B cell (primary cell): ENCODE results near the gene GOLGA6L25. TPM values are rescaled to one million over a fixed set of nuclear protein-coding genes. Genes with fewer than 3 reads are reported as not detected.
"Not testable (repeated sequence)": the region's sequence is repeated elsewhere in the genome, so short reads cannot be mapped to it uniquely, and the experiment has no call there.

ENCODE experiments used
- ATAC-seq: fragments of 200-7000 bp; cut with Tn5 transposase; one replicate; pipeline ENCODE4 v1.10.0; 2021; ENCODE audit warnings: low read depth, mild to moderate bottlenecking, moderate number of reproducible peaks, moderate library complexity
- CTCF ChIA-PET: fragments of 350-600 bp; sonication (Branson Sonifier 250); formaldehyde crosslinking; loops from one replicate; lab custom pipeline; 2021; ENCODE audit warnings: antibody characterized with exemption, inconsistent platforms; lab: Charles Lee
- POLR2A ChIA-PET: fragments of 350-600 bp; sonication (Branson Sonifier 250); formaldehyde crosslinking; loops from one replicate; lab custom pipeline; 2021; ENCODE audit warnings: antibody characterized with exemption; lab: Charles Lee
- DNase-seq: peaks from one replicate; pipeline ENCODE4 v3.0.0; 2013
- H2AFZ ChIP-seq: 2 replicates; pipeline ENCODE4 v1.6.1; 2012; ENCODE audit warnings: mild to moderate bottlenecking, low read depth, low read length; ENCODE audit not compliant: insufficient read depth, poor library complexity, severe bottlenecking
- H3K27ac ChIP-seq, 2 donors: 1 replicate in 1 of 2; 2 replicates in 1 of 2; pipeline ENCODE4 v1.5.1; 2012 to 2013; ENCODE audit warnings: low read length in 2 of 2, mild to moderate bottlenecking in 2 of 2, moderate library complexity in 1 of 2
- H3K27me3 ChIP-seq, 4 experiments: fragments of 200-600 bp in 1 of 4; sonication (generic) in 1 of 4; replicated peaks in 1 of 4; 1 replicate in 2 of 4; 2 replicates in 2 of 4; pipeline versions ENCODE4 v1.6.1 to v1.7.0; 2013 to 2016; ENCODE audit warnings: low read length in 3 of 4, mild to moderate bottlenecking in 2 of 4, mixed read lengths in 1 of 4, moderate library complexity in 1 of 4; ENCODE audit not compliant: insufficient read depth in 4 of 4, control insufficient read depth in 3 of 4; ENCODE audit errors: control extremely low read depth in 1 of 4
- H3K36me3 ChIP-seq, 2 experiments: replicated peaks in 1 of 2; 1 replicate in 1 of 2; 2 replicates in 1 of 2; pipeline versions ENCODE4 v1.6.1 to v1.7.1; 2013; ENCODE audit warnings: low read length in 1 of 2; ENCODE audit not compliant: insufficient read depth in 2 of 2, control insufficient read depth in 1 of 2; ENCODE audit errors: control extremely low read depth in 1 of 2, extremely low read depth in 1 of 2
- H3K4me1 ChIP-seq, 2 donors: fragments of 200-600 bp in 1 of 2; sonication (generic) in 1 of 2; 1 replicate in 1 of 2; 2 replicates in 1 of 2; pipeline versions ENCODE4 v1.5.1 to v1.6.1; 2013 to 2017; ENCODE audit warnings: low read length in 2 of 2; ENCODE audit not compliant: control insufficient read depth in 2 of 2, insufficient read depth in 2 of 2
- H3K4me2 ChIP-seq: replicated peaks from 2 replicates; pipeline ENCODE3; 2012; ENCODE audit warnings: mild to moderate bottlenecking, low read depth, low read length; ENCODE audit not compliant: poor library complexity, severe bottlenecking
- H3K4me3 ChIP-seq, 5 experiments: fragments of 200-600 bp in 1 of 5; sonication (generic) in 1 of 5; 1 replicate in 3 of 5; 2 replicates in 2 of 5; pipeline versions ENCODE4 v1.5.1 to v1.7.0; 2011 to 2016; ENCODE audit warnings: low read length in 4 of 5, mild to moderate bottlenecking in 4 of 5, low read depth in 2 of 5, control low read depth in 1 of 5, moderate library complexity in 1 of 5; ENCODE audit not compliant: insufficient read depth in 1 of 5; ENCODE audit errors: control extremely low read depth in 1 of 5, extremely low read depth in 1 of 5
- H3K79me2 ChIP-seq: fragments of 200-600 bp; sonication (generic); one replicate; pipeline ENCODE4 v1.6.0; 2016; ENCODE audit warnings: low read length; ENCODE audit not compliant: control insufficient read depth, insufficient read depth
- H3K9ac ChIP-seq: fragments of 200-600 bp; sonication (generic); 2 replicates; pipeline ENCODE4 v1.6.1; 2017; ENCODE audit warnings: mild to moderate bottlenecking, low read length, moderate library complexity
- H3K9me3 ChIP-seq, 3 donors: one replicate each; pipeline versions ENCODE4 v1.6.1 to v1.7.1; 2013; ENCODE audit warnings: low read length in 2 of 3; ENCODE audit not compliant: control insufficient read depth in 2 of 3, insufficient read depth in 1 of 3; ENCODE audit errors: control extremely low read depth in 1 of 3
- H4K20me1 ChIP-seq: 2 replicates; pipeline ENCODE4 v1.6.0; 2012; ENCODE audit warnings: mild to moderate bottlenecking, low read length; ENCODE audit not compliant: insufficient read depth, control insufficient read depth, poor library complexity, severe bottlenecking
- H3K27ac Mint-ChIP-seq: one replicate; pipeline ENCODE4 v1.8.0; 2021; ENCODE audit warnings: mixed read lengths
- H3K27me3 Mint-ChIP-seq: one replicate; pipeline ENCODE4 v1.8.0; 2021; ENCODE audit warnings: mixed read lengths
- H3K4me1 Mint-ChIP-seq: one replicate; pipeline ENCODE4 v1.8.0; 2021; ENCODE audit warnings: mixed read lengths
- H3K4me3 Mint-ChIP-seq: one replicate; pipeline ENCODE4 v1.8.0; 2021; ENCODE audit warnings: mixed read lengths
- H3K9me3 Mint-ChIP-seq: one replicate; pipeline ENCODE4 v1.8.0; 2022; ENCODE audit warnings: mixed read lengths; ENCODE audit not compliant: insufficient read depth
- WGBS: methylation state at CpG from one replicate; pipeline ENCODE4 v1.1.5; 2013; ENCODE audit warnings: missing lambda C conversion rate; ENCODE audit not compliant: insufficient coverage; 5-methylcytosine and 5-hydroxymethylcytosine counted together
- intact Hi-C: fragments of 100-400 bp; cut with micrococcal nuclease; formaldehyde crosslinking; loops from one replicate; pipeline ENCODE4 v1.10.0; 2022
- polyA minus RNA-seq: library from RNA; depleted of rRNA, polyadenylated mRNA; stranded (reverse); fragments of >200 nt; gene quantifications from 2 replicates; pipeline ENCODE4 v1.2.3, GENCODE V29; 2012
- polyA plus RNA-seq: library from polyadenylated mRNA; depleted of rRNA; stranded (reverse); fragments of >200 nt; gene quantifications from 2 replicates; pipeline ENCODE4 v1.2.3, GENCODE V29; 2012
- total RNA-seq, 2 donors: library from RNA; stranded (reverse); fragments of 120-200 nt in 1 of 2; gene quantifications; 1 replicate in 1 of 2; 2 replicates in 1 of 2; pipeline versions ENCODE4 v1.2.3 to v1.2.4, GENCODE V29; 2013 to 2022

Gene GOLGA6L25
- total RNA-seq: not detected in 2 replicates
- total RNA-seq (2013): not detected
- polyA plus RNA-seq: not detected in 2 replicates
- not detected in 2 replicates for polyA minus RNA-seq

DNA sequence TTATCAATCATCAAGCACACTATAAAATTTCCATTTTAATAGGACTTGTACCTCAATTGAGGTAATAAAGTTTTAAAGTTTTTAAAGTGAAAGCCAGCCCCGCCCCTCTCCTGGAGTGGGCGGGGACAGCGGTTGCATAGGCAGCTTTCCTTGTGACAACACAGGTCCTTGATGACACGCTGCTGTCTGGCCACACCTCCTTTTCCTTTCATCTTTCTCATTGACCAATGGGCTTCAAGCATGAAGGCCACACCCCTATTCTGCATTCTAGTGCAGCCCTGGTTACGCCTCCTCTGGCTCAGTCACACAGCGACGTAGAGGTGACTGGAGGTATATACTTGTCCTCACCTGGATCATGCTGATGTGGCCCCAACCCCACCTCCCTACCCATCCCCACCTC lies at the start of gene GOLGA6L25:
GOLGA6L25 (plus strand) TSS at position 301 of the 400 bp plus-strand sequence; CDS start at position 362, 61 bp downstream.
- H4K20me1 ChIP-seq, CTCF ChIA-PET, H3K9me3 Mint-ChIP-seq, H3K79me2 ChIP-seq, H3K27ac ChIP-seq, H3K27ac Mint-ChIP-seq, H3K27me3 ChIP-seq, H2AFZ ChIP-seq, ATAC-seq, H3K4me1 ChIP-seq, H3K9ac ChIP-seq, DNase-seq, POLR2A ChIA-PET, intact Hi-C loops, H3K4me3 Mint-ChIP-seq, H3K4me3 ChIP-seq, H3K9me3 ChIP-seq, H3K4me1 Mint-ChIP-seq, H3K36me3 ChIP-seq, H3K4me2 ChIP-seq, H3K27me3 Mint-ChIP-seq: not testable (repeated sequence)
- WGBS: no CpG with 5 or more reads among the region's 7 CpGs

DNA sequence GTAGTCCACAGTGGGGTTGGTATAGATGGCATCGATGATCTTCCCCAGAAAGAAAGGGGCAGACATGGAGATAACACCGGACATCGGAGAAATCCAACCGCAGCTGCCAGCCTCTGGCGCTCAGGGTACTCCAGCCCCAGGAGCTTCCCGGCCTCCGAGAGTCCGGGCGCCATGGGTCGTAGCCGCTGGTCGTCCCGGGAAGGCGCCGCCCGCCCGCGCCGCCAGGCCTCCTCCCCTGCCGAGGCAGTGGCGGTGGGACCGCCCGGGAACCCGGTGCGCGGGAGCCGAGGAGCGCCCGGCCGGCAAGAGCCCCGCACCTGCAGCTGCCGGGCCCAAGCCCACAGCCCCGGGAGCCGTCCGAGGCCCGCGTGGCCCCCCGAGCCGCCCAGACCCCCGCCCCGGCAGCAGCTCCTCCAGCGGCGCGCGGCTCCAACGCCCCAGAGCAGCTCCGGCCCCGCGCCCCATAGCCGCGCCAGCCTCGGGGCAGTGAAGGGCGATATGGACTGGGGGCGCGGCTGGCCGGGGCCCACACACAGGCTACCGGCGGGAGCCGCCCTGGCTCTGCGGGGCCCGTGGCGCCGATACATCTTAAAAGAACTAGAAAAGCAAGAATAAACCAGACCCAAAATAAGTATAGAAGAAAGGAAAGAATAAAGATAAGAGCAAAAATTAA lies 45.0 kb upstream of the GOLGA6L25 start:
- H3K4me1 ChIP-seq, H3K27ac Mint-ChIP-seq, H3K9ac ChIP-seq, CTCF ChIA-PET, H3K4me3 ChIP-seq, intact Hi-C loops, H3K27me3 ChIP-seq, H3K4me1 Mint-ChIP-seq, H3K4me2 ChIP-seq, H4K20me1 ChIP-seq, DNase-seq, H3K4me3 Mint-ChIP-seq, H3K9me3 Mint-ChIP-seq, H2AFZ ChIP-seq, ATAC-seq, H3K27ac ChIP-seq, POLR2A ChIA-PET, H3K79me2 ChIP-seq, H3K27me3 Mint-ChIP-seq, H3K36me3 ChIP-seq, H3K9me3 ChIP-seq: not testable (repeated sequence)
- no CpG with 5 or more reads among the region's 63 CpGs for WGBS

DNA sequence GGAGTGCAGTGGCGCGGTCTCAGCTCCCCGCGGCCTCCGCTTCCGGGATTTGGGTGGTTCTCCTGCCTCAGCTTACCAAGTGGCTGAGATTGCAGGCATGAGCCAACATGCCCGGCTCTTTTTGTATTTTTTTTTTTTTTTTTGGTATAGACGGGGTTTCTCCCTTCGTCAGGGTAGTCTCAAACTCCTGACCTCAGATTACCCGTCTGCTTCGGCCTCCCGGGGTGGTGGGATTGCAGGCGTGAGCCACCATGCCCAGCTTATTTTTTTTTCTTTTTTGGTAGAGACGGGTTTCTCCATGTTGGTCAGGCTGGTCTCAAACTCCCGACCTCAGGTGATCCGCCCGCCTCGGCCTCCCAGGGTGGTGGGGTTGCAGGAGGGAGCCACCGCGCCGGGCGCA lies 39.2 kb upstream of the GOLGA6L25 start:
- H3K36me3 ChIP-seq, H3K27ac Mint-ChIP-seq, H3K9me3 Mint-ChIP-seq, POLR2A ChIA-PET, H3K4me3 ChIP-seq, H2AFZ ChIP-seq, H3K9ac ChIP-seq, H3K9me3 ChIP-seq, H3K4me1 ChIP-seq, H3K27me3 ChIP-seq, H3K4me1 Mint-ChIP-seq, H4K20me1 ChIP-seq, H3K4me3 Mint-ChIP-seq, H3K27ac ChIP-seq, DNase-seq, CTCF ChIA-PET, H3K79me2 ChIP-seq, H3K27me3 Mint-ChIP-seq, ATAC-seq, H3K4me2 ChIP-seq, intact Hi-C loops: not testable (repeated sequence)
- WGBS: 40% methylated on average over 1 of the region's 22 CpGs

DNA sequence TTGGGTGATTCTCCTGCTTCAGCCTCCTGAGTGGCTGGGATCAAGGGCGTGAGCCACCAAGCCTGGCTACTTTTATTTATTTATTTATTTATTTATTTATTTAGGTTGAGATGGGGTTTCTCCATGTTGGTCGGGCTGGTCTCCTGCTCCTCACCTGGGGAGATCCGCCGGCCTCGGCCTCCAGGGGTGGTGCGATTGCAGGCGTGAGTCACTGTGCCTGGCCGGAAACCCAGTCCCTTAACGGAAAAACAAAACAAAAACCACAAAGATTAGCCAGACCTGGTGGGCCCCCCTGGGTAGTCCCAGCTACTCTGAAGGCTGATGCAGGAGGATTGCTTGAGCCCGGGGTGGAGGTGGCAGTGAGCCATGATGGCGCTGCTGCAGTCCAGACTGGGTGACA lies 38.2 kb upstream of the GOLGA6L25 start:
- H3K4me2 ChIP-seq, H3K4me3 ChIP-seq, H2AFZ ChIP-seq, H3K27ac Mint-ChIP-seq, CTCF ChIA-PET, intact Hi-C loops, H3K9me3 Mint-ChIP-seq, ATAC-seq, H3K27me3 Mint-ChIP-seq, H3K27ac ChIP-seq, H3K9me3 ChIP-seq, H3K79me2 ChIP-seq, POLR2A ChIA-PET, H3K9ac ChIP-seq, H3K36me3 ChIP-seq, H3K27me3 ChIP-seq, DNase-seq, H3K4me3 Mint-ChIP-seq, H4K20me1 ChIP-seq, H3K4me1 Mint-ChIP-seq, H3K4me1 ChIP-seq: not testable (repeated sequence)
- no CpG with 5 or more reads among the region's 11 CpGs for WGBS
